Activated CD4-positive, alpha-beta T cell treated with anti-CD3 and anti-CD28 coated beads, Interleukin-2, Interleukin-6, amounts not matched to agents 100 ng/mL and 50 ng/mL, durations not matched to agents 16 hours and 8 hours (primary cell): ENCODE data around the gene TNFSF13.
"Not testable (repeated sequence)": the region's sequence is repeated elsewhere in the genome, so short reads cannot be mapped to it uniquely, and the experiment has no call there.

Source experiments
- DNase-seq: peaks from one replicate; pipeline ENCODE4 v3.0.0-alpha.2; 2020

The TNFSF13 gene

GRCh38 chr17:7592422-7593021 lies 34.0 kb downstream of the TNFSF13 start:
- no peak for DNase-seq

- DNase-seq, result no peak
Measured at GRCh38 chr17:7593296-7593695, 34.7 kb downstream of the TNFSF13 start.

- not testable (repeated sequence) for DNase-seq
Measured at GRCh38 chr17:7597561-7597960, 39.0 kb downstream of the TNFSF13 start.

- DNase-seq, result no peak
Measured at GRCh38 chr17:7606280-7606679, 47.7 kb downstream of the TNFSF13 start.

GRCh38 chr17:7610641-7611040 lies 52.1 kb downstream of the TNFSF13 start:
- DNase-seq, result no peak
